Keratinocyte (primary cell): ENCODE data around the gene RBM8A. TPM values are rescaled to one million over a fixed set of nuclear protein-coding genes. Genes with fewer than 3 reads are reported as not detected.

Experiments
- DNase-seq: peaks from one replicate; pipeline ENCODE4 v3.0.0-alpha.2; 2011; ENCODE audit warnings: low read depth, missing footprints, low spot score
- FAIRE-seq: peaks from 2 replicates; lab custom pipeline; 2011; peaks lifted over from hg19 to GRCh38; lab: Jason Lieb, UNC
- H2AFZ ChIP-seq: 2 replicates; pipeline ENCODE4 v1.6.0; 2012; ENCODE audit warnings: low read length, control low read depth, inconsistent platforms; ENCODE audit not compliant: control insufficient read depth
- H3K27ac ChIP-seq: 2 replicates; pipeline ENCODE4 v1.5.1; 2011; ENCODE audit warnings: low read length; ENCODE audit not compliant: control insufficient read depth, insufficient read depth
- H3K27me3 ChIP-seq: 3 replicates; pipeline ENCODE4 v1.6.0; 2011; ENCODE audit warnings: low read length; ENCODE audit not compliant: control insufficient read depth, insufficient read depth; ENCODE audit errors: extremely low read depth
- H3K36me3 ChIP-seq, 2 experiments: 2 replicates in 1 of 2; 3 replicates in 1 of 2; pipeline ENCODE4 v1.5.1; 2011; ENCODE audit warnings: low read length in 2 of 2, mild to moderate bottlenecking in 1 of 2; ENCODE audit not compliant: control insufficient read depth in 2 of 2, insufficient read depth in 2 of 2; ENCODE audit errors: extremely low read depth in 1 of 2
- H3K4me1 ChIP-seq: 3 replicates; pipeline ENCODE4 v1.5.1; 2011; ENCODE audit warnings: low read length; ENCODE audit not compliant: control insufficient read depth, insufficient read depth; ENCODE audit errors: extremely low read depth
- H3K4me2 ChIP-seq: 3 replicates; pipeline ENCODE4 v1.6.0; 2011; ENCODE audit warnings: low read depth, low read length; ENCODE audit not compliant: control insufficient read depth, insufficient read depth; ENCODE audit errors: extremely low read depth
- H3K4me3 ChIP-seq, 3 experiments: fragments of 200-600 bp in 1 of 3; sonication (generic) in 1 of 3; 2 replicates in 2 of 3; 3 replicates in 1 of 3; pipeline ENCODE4 v1.5.1; 2011 to 2016; ENCODE audit warnings: low read length in 3 of 3, mild to moderate bottlenecking in 3 of 3, control low read depth in 2 of 3, inconsistent platforms in 1 of 3, low read depth in 1 of 3, mixed read lengths in 1 of 3, mixed run types in 1 of 3, moderate library complexity in 1 of 3; ENCODE audit not compliant: control insufficient read depth in 2 of 3, insufficient read depth in 2 of 3; ENCODE audit errors: extremely low read depth in 1 of 3
- H3K79me2 ChIP-seq: 2 replicates; pipeline ENCODE4 v1.6.0; 2012; ENCODE audit warnings: low read length; ENCODE audit not compliant: control insufficient read depth, insufficient read depth
- H3K9ac ChIP-seq: 3 replicates; pipeline ENCODE4 v1.6.0; 2011; ENCODE audit warnings: low read length; ENCODE audit not compliant: control insufficient read depth, insufficient read depth; ENCODE audit errors: extremely low read depth
- H3K9me1 ChIP-seq: 3 replicates; pipeline ENCODE4 v1.6.0; 2011; ENCODE audit warnings: low read length; ENCODE audit not compliant: control insufficient read depth, insufficient read depth; ENCODE audit errors: extremely low read depth
- H3K9me3 ChIP-seq: 2 replicates; pipeline ENCODE4 v1.5.1; 2012; ENCODE audit warnings: low read depth, low read length; ENCODE audit not compliant: control insufficient read depth
- H4K20me1 ChIP-seq: 3 replicates; pipeline ENCODE4 v1.6.0; 2011; ENCODE audit warnings: low read length; ENCODE audit not compliant: control insufficient read depth, insufficient read depth; ENCODE audit errors: extremely low read depth
- CTCF ChIP-seq, 3 experiments: IDR thresholded peaks in 1 of 3; conservative IDR thresholded peaks in 1 of 3; optimal IDR thresholded peaks in 1 of 3; 2 replicates in 2 of 3; 3 replicates in 1 of 3; pipeline versions ENCODE3 to v1.5.1; 2011; ENCODE audit warnings: low read length in 3 of 3, mild to moderate bottlenecking in 3 of 3, moderate library complexity in 2 of 3, control low read depth in 1 of 3, inconsistent platforms in 1 of 3; ENCODE audit not compliant: insufficient read depth in 2 of 3; ENCODE audit errors: extremely low read depth in 1 of 3
- EZH2 ChIP-seq: IDR thresholded peaks from one replicate; pipeline ENCODE4 v1.6.1; 2012; ENCODE audit warnings: inconsistent platforms, mild to moderate bottlenecking, low read length, moderate library complexity
- dilution Hi-C: fragments of 300-500 bp; cut with MboI; formaldehyde crosslinking; loops from one replicate; pipeline ENCODE4 v1.7.0; 2020; ENCODE audit warnings: low sequenced_read_pairs; ENCODE audit not compliant: extremely low pct_ligation_motif_present
- polyA plus RNA-seq, 5 experiments: library from polyadenylated mRNA; depleted of rRNA in 3 of 5; stranded (reverse) in 3 of 5; stranded (forward) in 1 of 5; unstranded in 1 of 5; fragments of >200 nt; gene quantifications; 1 replicate in 1 of 5; 2 replicates in 3 of 5; 3 replicates in 1 of 5; pipeline versions ENCODE4 v1.2.1 to v1.2.3, GENCODE V29; 2011 to 2012; ENCODE audit warnings: missing spikeins in 2 of 5, low read depth in 1 of 5, low replicate concordance in 1 of 5

The RBM8A gene
- polyA plus RNA-seq, 1 donor (not counting 4 experiments of a cell fraction or from before 2014, with no cell fraction given), result 209 TPM

DNA sequence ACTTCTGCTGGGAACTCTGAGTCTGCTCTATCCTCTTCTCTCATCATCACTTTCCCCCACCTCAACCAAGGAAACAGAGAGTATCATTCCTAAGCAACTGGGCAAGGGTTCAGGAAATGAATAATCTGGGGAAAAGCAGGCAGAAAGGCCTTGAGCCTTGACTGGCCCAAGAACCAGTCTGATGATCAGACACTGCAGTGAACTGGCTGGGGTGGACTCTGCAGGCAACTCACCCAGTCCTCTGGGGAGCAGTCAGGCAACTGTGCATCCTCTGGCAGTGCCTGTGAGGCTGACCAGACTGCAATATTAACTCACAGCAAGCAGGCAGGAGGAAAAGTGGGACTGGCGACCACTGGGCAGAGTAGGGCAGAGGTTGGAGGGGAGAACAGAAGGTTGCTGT lies 42.6 kb downstream of the RBM8A start:
- H3K4me1 ChIP-seq, result peaks cover 8% of the 10 kb centered on the region
- no peak overlapping the region for H2AFZ ChIP-seq
- DNase-seq, result no peak
- no peak overlapping the region for H3K4me2 ChIP-seq
- FAIRE-seq, result no peak
- no peaks in the 10 kb centered on the region for H3K79me2 ChIP-seq
- no peaks in the 10 kb centered on the region for H3K9me1 ChIP-seq
- H4K20me1 ChIP-seq, result no peaks in the 10 kb centered on the region
- no peak overlapping the region for H3K4me3 ChIP-seq
- H3K9ac ChIP-seq, result no peak overlapping the region
- H3K9me3 ChIP-seq, result no peaks in the 10 kb centered on the region
- no peaks in the 10 kb centered on the region for H3K36me3 ChIP-seq
- H3K27me3 ChIP-seq, result no peaks in the 10 kb centered on the region
- no peak for TF ChIP-seq CTCF (optimal IDR thresholded peaks at IDR 0.05 in 1 of 3, IDR thresholded peaks at IDR 0.05 in 1 of 3, conservative IDR thresholded peaks at IDR 0.05 in 1 of 3; ENCODE audit: extremely low read depth in 1 of 3, insufficient read depth in 2 of 3, low read length in 3 of 3)
- no peak for TF ChIP-seq EZH2
- dilution Hi-C loops, result no loop called here
- H3K27ac ChIP-seq, result no peak overlapping the region

DNA sequence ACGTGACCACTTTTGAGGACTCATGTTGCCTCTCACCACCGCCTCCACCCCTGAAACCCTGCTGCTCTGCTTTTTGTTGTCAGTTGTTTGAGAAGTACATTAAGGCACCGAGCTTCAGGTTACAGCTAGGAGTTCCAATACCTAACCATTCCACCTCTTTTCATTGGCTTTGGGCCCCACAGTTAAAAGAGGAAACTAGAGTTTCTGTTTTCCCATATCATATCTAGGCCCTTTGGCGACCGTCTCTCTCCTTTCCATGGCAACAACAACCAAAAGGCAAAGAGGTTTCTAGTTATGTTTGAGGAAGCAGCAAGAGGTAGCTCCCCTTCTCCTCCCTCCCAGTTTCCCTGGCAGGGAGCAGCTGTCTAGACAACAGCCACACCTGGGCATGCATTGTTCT lies 47.5 kb downstream of the RBM8A start:
- Histone ChIP-seq H3K4me2 (no peak overlapping the region), H4K20me1 (no peaks in the 10 kb centered on the region), H3K36me3 (no peaks in the 10 kb centered on the region), H3K9me3 (no peaks in the 10 kb centered on the region), H3K9ac (no peak overlapping the region), H2AFZ (peak overlapping the region; percentile 54), H3K27ac (no peak overlapping the region), H3K4me1 (peaks cover 12% of the 10 kb centered on the region), H3K9me1 (no peaks in the 10 kb centered on the region), H3K4me3 (no peak overlapping the region), H3K27me3 (no peaks in the 10 kb centered on the region), H3K79me2 (no peaks in the 10 kb centered on the region)
- TF ChIP-seq EZH2 (no peak), CTCF (optimal IDR thresholded peaks at IDR 0.05 in 1 of 3, IDR thresholded peaks at IDR 0.05 in 1 of 3, conservative IDR thresholded peaks at IDR 0.05 in 1 of 3; ENCODE audit: extremely low read depth in 1 of 3, insufficient read depth in 2 of 3, low read length in 3 of 3) (no peak)
- FAIRE-seq (no peak), DNase-seq (no peak)
- dilution Hi-C loops, result no loop called here
